SK-N-SH (cell line): ENCODE measurements around the gene BRWD1. TPM values are rescaled to one million over a fixed set of nuclear protein-coding genes. Genes with fewer than 3 reads are reported as not detected.

Experiments used
- CTCF ChIA-PET: fragments of 300-600, 350-600 bp; formaldehyde crosslinking; extraction: SDS; loops from one replicate; lab custom pipeline; 2021; lab: Yijun Ruan, JAX
- POLR2A ChIA-PET: fragments of 350-600 bp; sonication (Branson Sonifier 250); formaldehyde crosslinking; extraction: SDS; loops from one replicate; lab custom pipeline; 2020; ENCODE audit warnings: antibody characterized with exemption, inconsistent platforms; lab: Yijun Ruan, JAX
- DNase-seq: peaks from one replicate; pipeline ENCODE4 v3.0.0; 2012
- H2AFZ ChIP-seq: fragments of 200-600 bp; sonication (generic); 2 replicates; pipeline ENCODE4 v1.8.1; 2016; ENCODE audit warnings: antibody characterized with exemption, mild to moderate bottlenecking, low read depth
- H3F3A ChIP-seq: fragments of 200-600 bp; sonication (generic); replicated peaks from 2 replicates; pipeline ENCODE3; 2016; ENCODE audit warnings: antibody characterized with exemption, mild to moderate bottlenecking; ENCODE audit not compliant: insufficient read depth
- H3K27ac ChIP-seq, 2 experiments: fragments of 200-500 bp in 1 of 2; fragments of 200-600 bp in 1 of 2; sonication (Bioruptor generic) in 1 of 2; sonication (generic), shearing (Covaris generic) in 1 of 2; 2 replicates each; pipeline versions ENCODE4 v1.5.1 to v1.6.1; 2014 to 2016; ENCODE audit warnings: low read depth in 2 of 2, inconsistent platforms in 1 of 2, low read length in 1 of 2, mild to moderate bottlenecking in 1 of 2, mixed read lengths in 1 of 2
- H3K27me3 ChIP-seq: fragments of 200-600 bp; sonication (generic), shearing (Covaris generic); 2 replicates; pipeline ENCODE4 v1.6.1; 2016; ENCODE audit warnings: mixed run types; ENCODE audit not compliant: insufficient read depth
- H3K36me3 ChIP-seq, 2 experiments: fragments of 200-500 bp in 1 of 2; fragments of 200-600 bp in 1 of 2; sonication (Bioruptor generic) in 1 of 2; sonication (generic) in 1 of 2; replicated peaks in 1 of 2; 2 replicates each; pipeline versions ENCODE3 to v1.5.1; 2014 to 2016; ENCODE audit warnings: low read length in 1 of 2, mild to moderate bottlenecking in 1 of 2; ENCODE audit not compliant: insufficient read depth in 2 of 2, control insufficient read depth in 1 of 2
- H3K4me1 ChIP-seq, 2 experiments: fragments of 200-500 bp in 1 of 2; fragments of 200-600 bp in 1 of 2; sonication (Bioruptor generic) in 1 of 2; sonication (generic), shearing (Covaris generic) in 1 of 2; 2 replicates each; pipeline versions ENCODE4 v1.5.1 to v1.6.1; 2014 to 2016; ENCODE audit warnings: low read depth in 1 of 2, low read length in 1 of 2, mixed run types in 1 of 2; ENCODE audit not compliant: insufficient read depth in 2 of 2, control insufficient read depth in 1 of 2
- H3K4me2 ChIP-seq: fragments of 200-600 bp; sonication (generic), shearing (Covaris generic); 2 replicates; pipeline ENCODE4 v1.6.1; 2017; ENCODE audit warnings: mixed run types
- H3K4me3 ChIP-seq, 2 experiments: fragments of 200-500 bp in 1 of 2; fragments of 200-600 bp in 1 of 2; sonication (Bioruptor generic) in 1 of 2; sonication (generic), shearing (Covaris generic) in 1 of 2; 2 replicates each; pipeline versions ENCODE4 v1.5.1 to v1.8.1; 2014 to 2016; ENCODE audit warnings: low read depth in 2 of 2, inconsistent platforms in 1 of 2, low read length in 1 of 2, mild to moderate bottlenecking in 1 of 2, mixed read lengths in 1 of 2, moderate library complexity in 1 of 2
- H3K79me2 ChIP-seq: fragments of 200-600 bp; sonication (generic); 2 replicates; pipeline ENCODE4 v1.8.1; 2017; ENCODE audit warnings: mild to moderate bottlenecking; ENCODE audit not compliant: insufficient read depth
- H3K9ac ChIP-seq: fragments of 200-600 bp; sonication (generic); 2 replicates; pipeline ENCODE4 v1.6.1; 2017; ENCODE audit warnings: mixed run types
- H3K9me2 ChIP-seq: fragments of 200-600 bp; sonication (generic); 2 replicates; pipeline ENCODE4 v1.6.1; 2017; ENCODE audit warnings: mixed run types
- H3K9me3 ChIP-seq: fragments of 200-600 bp; sonication (generic); 2 replicates; pipeline ENCODE4 v1.6.1; 2017; ENCODE audit warnings: mixed run types, mild to moderate bottlenecking, moderate library complexity
- H4K20me1 ChIP-seq: fragments of 200-600 bp; sonication (generic); 2 replicates; pipeline ENCODE4 v1.6.1; 2017; ENCODE audit warnings: mild to moderate bottlenecking, mixed run types; ENCODE audit not compliant: insufficient read depth
- ELF1 ChIP-seq: IDR thresholded peaks from 2 replicates; pipeline ENCODE4 v1.4.0; 2012
- EZH2phosphoT487 ChIP-seq: fragments of 200-600 bp; sonication (generic); IDR thresholded peaks from 2 replicates; pipeline ENCODE4 v1.6.1; 2017; ENCODE audit warnings: low read depth, mixed run types, mild to moderate bottlenecking, antibody characterized with exemption, moderate library complexity, borderline replicate concordance
- FOSL2 ChIP-seq: IDR thresholded peaks from 2 replicates; pipeline ENCODE4 v1.4.0; 2012; ENCODE audit warnings: low read depth, mild to moderate bottlenecking, moderate library complexity, borderline replicate concordance
- GATA2 ChIP-seq: sonication (generic); formaldehyde crosslinking; IDR thresholded peaks from 2 replicates; pipeline ENCODE4 v1.5.0; 2020; ENCODE audit warnings: mild to moderate bottlenecking, missing genetic modification reagents
- IRF3 ChIP-seq: fragments of 150-350 bp; IDR thresholded peaks from 2 replicates; pipeline ENCODE4 v1.6.1; 2016; ENCODE audit warnings: mild to moderate bottlenecking, low read depth, low read length
- MAX ChIP-seq: IDR thresholded peaks from 2 replicates; pipeline ENCODE4 v1.4.0; 2012; ENCODE audit warnings: low read depth
- MEF2A ChIP-seq: IDR thresholded peaks from 2 replicates; pipeline ENCODE4 v1.4.0; 2012; ENCODE audit warnings: low read depth, borderline replicate concordance
- MXI1 ChIP-seq: IDR thresholded peaks from 2 replicates; pipeline ENCODE4 v1.6.1; 2012; ENCODE audit warnings: mild to moderate bottlenecking, low read depth, low read length, improper control_type of control experiment
- NFIC ChIP-seq: IDR thresholded peaks from 2 replicates; pipeline ENCODE4 v1.4.0; 2012; ENCODE audit warnings: borderline replicate concordance
- NRF1 ChIP-seq: IDR thresholded peaks from 2 replicates; pipeline ENCODE4 v1.6.1; 2012; ENCODE audit warnings: low read depth, mild to moderate bottlenecking, low read length
- RAD21 ChIP-seq: IDR thresholded peaks from 2 replicates; pipeline ENCODE4 v1.6.1; 2012; ENCODE audit warnings: mild to moderate bottlenecking, low read length
- RXRA ChIP-seq: IDR thresholded peaks from 2 replicates; pipeline ENCODE4 v1.4.0; 2012; ENCODE audit warnings: low read depth, mild to moderate bottlenecking, borderline replicate concordance
- SIN3A ChIP-seq: IDR thresholded peaks from 2 replicates; pipeline ENCODE4 v1.6.1; 2012; ENCODE audit warnings: low read depth, mild to moderate bottlenecking, low read length, moderate library complexity, borderline replicate concordance
- USF1 ChIP-seq: IDR thresholded peaks from 2 replicates; pipeline ENCODE4 v1.4.0; 2012; ENCODE audit warnings: low read depth, borderline replicate concordance
- YY1 ChIP-seq: IDR thresholded peaks from 2 replicates; pipeline ENCODE4 v1.4.0; 2012; ENCODE audit warnings: low read depth, mild to moderate bottlenecking
- WGBS: methylation state at CpG from one replicate; pipeline ENCODE4 v1.1.6; 2017; ENCODE audit warnings: low lambda C conversion rate; 5-methylcytosine and 5-hydroxymethylcytosine counted together
- polyA plus RNA-seq, 3 experiments: library from polyadenylated mRNA; depleted of rRNA; stranded (reverse); fragments of >200 nt; gene quantifications; 2 replicates each; pipeline ENCODE4 v1.2.3, GENCODE V29; 2012
- TF ChIP-seq, protein P1 (sequence below): IDR thresholded peaks from 2 replicates; pipeline ENCODE4 v1.6.1; 2012; ENCODE audit warnings: mild to moderate bottlenecking, low read depth, low read length, moderate library complexity
- TF ChIP-seq, protein P2 (sequence below): IDR thresholded peaks from 2 replicates; pipeline ENCODE4 v1.4.0; 2012; ENCODE audit warnings: low read depth, borderline replicate concordance
- TF ChIP-seq, protein P3 (sequence below): IDR thresholded peaks from 2 replicates; pipeline ENCODE4; 2012
- TF ChIP-seq, protein P4 (sequence below): fragments of 150-350 bp; IDR thresholded peaks from 2 replicates; pipeline ENCODE4 v1.6.1; 2017; ENCODE audit warnings: antibody characterized with exemption, low read length, low read depth, borderline replicate concordance

The BRWD1 gene
- polyA plus RNA-seq, 1 of the 3 experiments (the other 2 are of a cell fraction): 7.9 TPM

GRCh38 chr21:39326607-39327307, 13.3 kb upstream of the BRWD1 start:
- no peak for TF ChIP-seq FOSL2
- TF ChIP-seq YY1: no peak
- no peak for TF ChIP-seq MAX
- no peak for TF ChIP-seq SIN3A
- TF ChIP-seq, protein P1, sequence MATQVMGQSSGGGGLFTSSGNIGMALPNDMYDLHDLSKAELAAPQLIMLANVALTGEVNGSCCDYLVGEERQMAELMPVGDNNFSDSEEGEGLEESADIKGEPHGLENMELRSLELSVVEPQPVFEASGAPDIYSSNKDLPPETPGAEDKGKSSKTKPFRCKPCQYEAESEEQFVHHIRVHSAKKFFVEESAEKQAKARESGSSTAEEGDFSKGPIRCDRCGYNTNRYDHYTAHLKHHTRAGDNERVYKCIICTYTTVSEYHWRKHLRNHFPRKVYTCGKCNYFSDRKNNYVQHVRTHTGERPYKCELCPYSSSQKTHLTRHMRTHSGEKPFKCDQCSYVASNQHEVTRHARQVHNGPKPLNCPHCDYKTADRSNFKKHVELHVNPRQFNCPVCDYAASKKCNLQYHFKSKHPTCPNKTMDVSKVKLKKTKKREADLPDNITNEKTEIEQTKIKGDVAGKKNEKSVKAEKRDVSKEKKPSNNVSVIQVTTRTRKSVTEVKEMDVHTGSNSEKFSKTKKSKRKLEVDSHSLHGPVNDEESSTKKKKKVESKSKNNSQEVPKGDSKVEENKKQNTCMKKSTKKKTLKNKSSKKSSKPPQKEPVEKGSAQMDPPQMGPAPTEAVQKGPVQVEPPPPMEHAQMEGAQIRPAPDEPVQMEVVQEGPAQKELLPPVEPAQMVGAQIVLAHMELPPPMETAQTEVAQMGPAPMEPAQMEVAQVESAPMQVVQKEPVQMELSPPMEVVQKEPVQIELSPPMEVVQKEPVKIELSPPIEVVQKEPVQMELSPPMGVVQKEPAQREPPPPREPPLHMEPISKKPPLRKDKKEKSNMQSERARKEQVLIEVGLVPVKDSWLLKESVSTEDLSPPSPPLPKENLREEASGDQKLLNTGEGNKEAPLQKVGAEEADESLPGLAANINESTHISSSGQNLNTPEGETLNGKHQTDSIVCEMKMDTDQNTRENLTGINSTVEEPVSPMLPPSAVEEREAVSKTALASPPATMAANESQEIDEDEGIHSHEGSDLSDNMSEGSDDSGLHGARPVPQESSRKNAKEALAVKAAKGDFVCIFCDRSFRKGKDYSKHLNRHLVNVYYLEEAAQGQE: no peak
- no peak for TF ChIP-seq USF1
- TF ChIP-seq IRF3: no peak
- no peak for TF ChIP-seq NFIC
- TF ChIP-seq RXRA: no peak
- TF ChIP-seq EZH2phosphoT487: no peak
- TF ChIP-seq MEF2A: no peak
- TF ChIP-seq ELF1: no peak
- no peak for TF ChIP-seq RAD21
- TF ChIP-seq, protein P2, sequence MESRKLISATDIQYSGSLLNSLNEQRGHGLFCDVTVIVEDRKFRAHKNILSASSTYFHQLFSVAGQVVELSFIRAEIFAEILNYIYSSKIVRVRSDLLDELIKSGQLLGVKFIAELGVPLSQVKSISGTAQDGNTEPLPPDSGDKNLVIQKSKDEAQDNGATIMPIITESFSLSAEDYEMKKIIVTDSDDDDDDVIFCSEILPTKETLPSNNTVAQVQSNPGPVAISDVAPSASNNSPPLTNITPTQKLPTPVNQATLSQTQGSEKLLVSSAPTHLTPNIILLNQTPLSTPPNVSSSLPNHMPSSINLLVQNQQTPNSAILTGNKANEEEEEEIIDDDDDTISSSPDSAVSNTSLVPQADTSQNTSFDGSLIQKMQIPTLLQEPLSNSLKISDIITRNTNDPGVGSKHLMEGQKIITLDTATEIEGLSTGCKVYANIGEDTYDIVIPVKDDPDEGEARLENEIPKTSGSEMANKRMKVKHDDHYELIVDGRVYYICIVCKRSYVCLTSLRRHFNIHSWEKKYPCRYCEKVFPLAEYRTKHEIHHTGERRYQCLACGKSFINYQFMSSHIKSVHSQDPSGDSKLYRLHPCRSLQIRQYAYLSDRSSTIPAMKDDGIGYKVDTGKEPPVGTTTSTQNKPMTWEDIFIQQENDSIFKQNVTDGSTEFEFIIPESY: no peak
- no peak for TF ChIP-seq GATA2 (CRISPR knock-in tag)
- TF ChIP-seq NRF1: no peak
- TF ChIP-seq, protein P3, sequence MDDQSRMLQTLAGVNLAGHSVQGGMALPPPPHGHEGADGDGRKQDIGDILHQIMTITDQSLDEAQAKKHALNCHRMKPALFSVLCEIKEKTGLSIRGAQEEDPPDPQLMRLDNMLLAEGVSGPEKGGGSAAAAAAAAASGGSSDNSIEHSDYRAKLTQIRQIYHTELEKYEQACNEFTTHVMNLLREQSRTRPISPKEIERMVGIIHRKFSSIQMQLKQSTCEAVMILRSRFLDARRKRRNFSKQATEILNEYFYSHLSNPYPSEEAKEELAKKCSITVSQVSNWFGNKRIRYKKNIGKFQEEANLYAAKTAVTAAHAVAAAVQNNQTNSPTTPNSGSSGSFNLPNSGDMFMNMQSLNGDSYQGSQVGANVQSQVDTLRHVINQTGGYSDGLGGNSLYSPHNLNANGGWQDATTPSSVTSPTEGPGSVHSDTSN: no peak
- TF ChIP-seq MXI1: no peak
- TF ChIP-seq, protein P4, sequence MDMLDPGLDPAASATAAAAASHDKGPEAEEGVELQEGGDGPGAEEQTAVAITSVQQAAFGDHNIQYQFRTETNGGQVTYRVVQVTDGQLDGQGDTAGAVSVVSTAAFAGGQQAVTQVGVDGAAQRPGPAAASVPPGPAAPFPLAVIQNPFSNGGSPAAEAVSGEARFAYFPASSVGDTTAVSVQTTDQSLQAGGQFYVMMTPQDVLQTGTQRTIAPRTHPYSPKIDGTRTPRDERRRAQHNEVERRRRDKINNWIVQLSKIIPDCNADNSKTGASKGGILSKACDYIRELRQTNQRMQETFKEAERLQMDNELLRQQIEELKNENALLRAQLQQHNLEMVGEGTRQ: no peak
- H3K27me3 ChIP-seq: no peaks in the 10 kb centered on the region
- 85% methylated on average over 5 of the region's 7 CpGs for WGBS
- no peaks in the 10 kb centered on the region for H4K20me1 ChIP-seq
- H3F3A ChIP-seq: no peaks in the 10 kb centered on the region
- H3K4me1 ChIP-seq: no peaks in the 10 kb centered on the region
- no peaks in the 10 kb centered on the region for H3K79me2 ChIP-seq
- POLR2A ChIA-PET: interaction anchor here (0.7 kb wide), 1 partner anchor 14 kb away, joined by 3 read pairs; no protein-coding TSS in a partner anchor
- H3K36me3 ChIP-seq: no peaks in the 10 kb centered on the region
- H3K4me3 ChIP-seq: no peak overlapping the region
- CTCF ChIA-PET: interaction anchor here (1.2 to 1.3 kb wide), 2 partner anchors 47 to 114 kb away, joined by 3 to 4 read pairs; no protein-coding TSS in a partner anchor
- H3K9me3 ChIP-seq: no peaks in the 10 kb centered on the region
- H3K9ac ChIP-seq: no peak overlapping the region
- H3K4me2 ChIP-seq: no peak overlapping the region
- H3K9me2 ChIP-seq: no peaks in the 10 kb centered on the region
- H3K27ac ChIP-seq: no peak overlapping the region
- no peak overlapping the region for H2AFZ ChIP-seq
- no peak for DNase-seq
